Keratinocyte (primary cell): ENCODE data around the gene ZNF208. TPM values are rescaled to one million over a fixed set of nuclear protein-coding genes. Genes with fewer than 3 reads are reported as not detected.

ENCODE experiments used
- DNase-seq: peaks from one replicate; pipeline ENCODE4 v3.0.0-alpha.2; 2011; ENCODE audit warnings: low read depth, missing footprints, low spot score
- FAIRE-seq: peaks from 2 replicates; lab custom pipeline; 2011; peaks lifted over from hg19 to GRCh38; lab: Jason Lieb, UNC
- H2AFZ ChIP-seq: 2 replicates; pipeline ENCODE4 v1.6.0; 2012; ENCODE audit warnings: low read length, control low read depth, inconsistent platforms; ENCODE audit not compliant: control insufficient read depth
- H3K27ac ChIP-seq: 2 replicates; pipeline ENCODE4 v1.5.1; 2011; ENCODE audit warnings: low read length; ENCODE audit not compliant: control insufficient read depth, insufficient read depth
- H3K27me3 ChIP-seq: 3 replicates; pipeline ENCODE4 v1.6.0; 2011; ENCODE audit warnings: low read length; ENCODE audit not compliant: control insufficient read depth, insufficient read depth; ENCODE audit errors: extremely low read depth
- H3K36me3 ChIP-seq, 2 experiments: 2 replicates in 1 of 2; 3 replicates in 1 of 2; pipeline ENCODE4 v1.5.1; 2011; ENCODE audit warnings: low read length in 2 of 2, mild to moderate bottlenecking in 1 of 2; ENCODE audit not compliant: control insufficient read depth in 2 of 2, insufficient read depth in 2 of 2; ENCODE audit errors: extremely low read depth in 1 of 2
- H3K4me1 ChIP-seq: 3 replicates; pipeline ENCODE4 v1.5.1; 2011; ENCODE audit warnings: low read length; ENCODE audit not compliant: control insufficient read depth, insufficient read depth; ENCODE audit errors: extremely low read depth
- H3K4me2 ChIP-seq: 3 replicates; pipeline ENCODE4 v1.6.0; 2011; ENCODE audit warnings: low read depth, low read length; ENCODE audit not compliant: control insufficient read depth, insufficient read depth; ENCODE audit errors: extremely low read depth
- H3K4me3 ChIP-seq, 3 experiments: fragments of 200-600 bp in 1 of 3; sonication (generic) in 1 of 3; 2 replicates in 2 of 3; 3 replicates in 1 of 3; pipeline ENCODE4 v1.5.1; 2011 to 2016; ENCODE audit warnings: low read length in 3 of 3, mild to moderate bottlenecking in 3 of 3, control low read depth in 2 of 3, inconsistent platforms in 1 of 3, low read depth in 1 of 3, mixed read lengths in 1 of 3, mixed run types in 1 of 3, moderate library complexity in 1 of 3; ENCODE audit not compliant: control insufficient read depth in 2 of 3, insufficient read depth in 2 of 3; ENCODE audit errors: extremely low read depth in 1 of 3
- H3K79me2 ChIP-seq: 2 replicates; pipeline ENCODE4 v1.6.0; 2012; ENCODE audit warnings: low read length; ENCODE audit not compliant: control insufficient read depth, insufficient read depth
- H3K9ac ChIP-seq: 3 replicates; pipeline ENCODE4 v1.6.0; 2011; ENCODE audit warnings: low read length; ENCODE audit not compliant: control insufficient read depth, insufficient read depth; ENCODE audit errors: extremely low read depth
- H3K9me1 ChIP-seq: 3 replicates; pipeline ENCODE4 v1.6.0; 2011; ENCODE audit warnings: low read length; ENCODE audit not compliant: control insufficient read depth, insufficient read depth; ENCODE audit errors: extremely low read depth
- H3K9me3 ChIP-seq: 2 replicates; pipeline ENCODE4 v1.5.1; 2012; ENCODE audit warnings: low read depth, low read length; ENCODE audit not compliant: control insufficient read depth
- H4K20me1 ChIP-seq: 3 replicates; pipeline ENCODE4 v1.6.0; 2011; ENCODE audit warnings: low read length; ENCODE audit not compliant: control insufficient read depth, insufficient read depth; ENCODE audit errors: extremely low read depth
- EZH2 ChIP-seq: IDR thresholded peaks from one replicate; pipeline ENCODE4 v1.6.1; 2012; ENCODE audit warnings: inconsistent platforms, mild to moderate bottlenecking, low read length, moderate library complexity
- dilution Hi-C: fragments of 300-500 bp; cut with MboI; formaldehyde crosslinking; loops from one replicate; pipeline ENCODE4 v1.7.0; 2020; ENCODE audit warnings: low sequenced_read_pairs; ENCODE audit not compliant: extremely low pct_ligation_motif_present
- polyA plus RNA-seq, 5 experiments: library from polyadenylated mRNA; depleted of rRNA in 3 of 5; stranded (reverse) in 3 of 5; stranded (forward) in 1 of 5; unstranded in 1 of 5; fragments of >200 nt; gene quantifications; 1 replicate in 1 of 5; 2 replicates in 3 of 5; 3 replicates in 1 of 5; pipeline versions ENCODE4 v1.2.1 to v1.2.3, GENCODE V29; 2011 to 2012; ENCODE audit warnings: missing spikeins in 2 of 5, low read depth in 1 of 5, low replicate concordance in 1 of 5
- TF ChIP-seq, protein P1 (sequence below), 3 experiments: IDR thresholded peaks in 1 of 3; conservative IDR thresholded peaks in 1 of 3; optimal IDR thresholded peaks in 1 of 3; 2 replicates in 2 of 3; 3 replicates in 1 of 3; pipeline versions ENCODE3 to v1.5.1; 2011; ENCODE audit warnings: low read length in 3 of 3, mild to moderate bottlenecking in 3 of 3, moderate library complexity in 2 of 3, control low read depth in 1 of 3, inconsistent platforms in 1 of 3; ENCODE audit not compliant: insufficient read depth in 2 of 3; ENCODE audit errors: extremely low read depth in 1 of 3

The ZNF208 gene
- polyA plus RNA-seq, 1 donor (not counting 4 experiments of a cell fraction or from before 2014, with no cell fraction given), result 0.20 TPM

- Histone ChIP-seq H3K27ac (no peak overlapping the region), H3K4me2 (no peak overlapping the region), H3K4me1 (no peaks in the 10 kb centered on the region), H3K9me1 (no peaks in the 10 kb centered on the region), H2AFZ (no peak overlapping the region), H3K36me3 (no peaks in the 10 kb centered on the region), H4K20me1 (no peaks in the 10 kb centered on the region), H3K4me3 (no peak overlapping the region), H3K27me3 (no peaks in the 10 kb centered on the region), H3K9me3 (peaks cover 1% of the 10 kb centered on the region), H3K9ac (no peak overlapping the region), H3K79me2 (no peaks in the 10 kb centered on the region)
- FAIRE-seq (no peak), DNase-seq (no peak)
- TF ChIP-seq, protein P1, sequence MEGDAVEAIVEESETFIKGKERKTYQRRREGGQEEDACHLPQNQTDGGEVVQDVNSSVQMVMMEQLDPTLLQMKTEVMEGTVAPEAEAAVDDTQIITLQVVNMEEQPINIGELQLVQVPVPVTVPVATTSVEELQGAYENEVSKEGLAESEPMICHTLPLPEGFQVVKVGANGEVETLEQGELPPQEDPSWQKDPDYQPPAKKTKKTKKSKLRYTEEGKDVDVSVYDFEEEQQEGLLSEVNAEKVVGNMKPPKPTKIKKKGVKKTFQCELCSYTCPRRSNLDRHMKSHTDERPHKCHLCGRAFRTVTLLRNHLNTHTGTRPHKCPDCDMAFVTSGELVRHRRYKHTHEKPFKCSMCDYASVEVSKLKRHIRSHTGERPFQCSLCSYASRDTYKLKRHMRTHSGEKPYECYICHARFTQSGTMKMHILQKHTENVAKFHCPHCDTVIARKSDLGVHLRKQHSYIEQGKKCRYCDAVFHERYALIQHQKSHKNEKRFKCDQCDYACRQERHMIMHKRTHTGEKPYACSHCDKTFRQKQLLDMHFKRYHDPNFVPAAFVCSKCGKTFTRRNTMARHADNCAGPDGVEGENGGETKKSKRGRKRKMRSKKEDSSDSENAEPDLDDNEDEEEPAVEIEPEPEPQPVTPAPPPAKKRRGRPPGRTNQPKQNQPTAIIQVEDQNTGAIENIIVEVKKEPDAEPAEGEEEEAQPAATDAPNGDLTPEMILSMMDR (optimal IDR thresholded peaks at IDR 0.05 in 1 of 3, IDR thresholded peaks at IDR 0.05 in 1 of 3, conservative IDR thresholded peaks at IDR 0.05 in 1 of 3; ENCODE audit: extremely low read depth in 1 of 3, insufficient read depth in 2 of 3, low read length in 3 of 3), result no peak
- no peak for TF ChIP-seq EZH2
- dilution Hi-C loops, result no loop called here
These were observed 100.4 kb downstream of the ZNF208 start for GRCh38 chr19:21910318-21910717.

GRCh38 chr19:21908066-21908465 is 102.7 kb downstream of the ZNF208 start:
- H3K4me3 ChIP-seq, result no peak overlapping the region
- no peak overlapping the region for H3K9ac ChIP-seq
- H2AFZ ChIP-seq, result no peak overlapping the region
- H3K27me3 ChIP-seq, result no peaks in the 10 kb centered on the region
- H3K4me1 ChIP-seq, result no peaks in the 10 kb centered on the region
- H3K9me3 ChIP-seq, result peaks cover 3% of the 10 kb centered on the region
- H4K20me1 ChIP-seq, result no peaks in the 10 kb centered on the region
- dilution Hi-C loops, result no loop called here
- DNase-seq (no peak), FAIRE-seq (no peak)
- no peak overlapping the region for H3K27ac ChIP-seq
- no peak for TF ChIP-seq EZH2
- TF ChIP-seq, protein P1 (optimal IDR thresholded peaks at IDR 0.05 in 1 of 3, IDR thresholded peaks at IDR 0.05 in 1 of 3, conservative IDR thresholded peaks at IDR 0.05 in 1 of 3; ENCODE audit: extremely low read depth in 1 of 3, insufficient read depth in 2 of 3, low read length in 3 of 3), result no peak
- no peaks in the 10 kb centered on the region for H3K36me3 ChIP-seq
- H3K9me1 ChIP-seq, result no peaks in the 10 kb centered on the region
- no peaks in the 10 kb centered on the region for H3K79me2 ChIP-seq
- no peak overlapping the region for H3K4me2 ChIP-seq
